Liver (tissue), 3 donors: ENCODE results near the gene TLE5.

Source experiments
- ATF3 ChIP-seq: IDR thresholded peaks from 2 replicates; pipeline ENCODE4 v1.6.1; 2016; ENCODE audit warnings: antibody characterized with exemption
- CTCF ChIP-seq: fragments of 150-350 bp; IDR thresholded peaks from 2 replicates; pipeline ENCODE4 v1.5.1; 2017; ENCODE audit warnings: improper control_type of control experiment, low read depth, low read length; ENCODE audit not compliant: missing input control
- EGR1 ChIP-seq, 2 donors: IDR thresholded peaks; 2 replicates each; pipeline ENCODE4 v1.6.1; 2016 to 2018; ENCODE audit warnings: antibody characterized with exemption in 2 of 2, low read depth in 2 of 2
- FOXA1 ChIP-seq: IDR thresholded peaks from 2 replicates; pipeline ENCODE4 v1.6.1; 2016; ENCODE audit warnings: antibody characterized with exemption
- FOXA2 ChIP-seq: IDR thresholded peaks from 2 replicates; pipeline ENCODE4 v1.6.1; 2016; ENCODE audit warnings: antibody characterized with exemption
- GABPA ChIP-seq, 2 donors: IDR thresholded peaks in 1 of 2; conservative IDR thresholded peaks in 1 of 2; 2 replicates each; pipeline ENCODE4 v1.6.1; 2016; ENCODE audit warnings: antibody characterized with exemption in 2 of 2, mild to moderate bottlenecking in 1 of 2, moderate library complexity in 1 of 2
- JUND ChIP-seq, 2 donors: IDR thresholded peaks; 2 replicates each; pipeline ENCODE4 v1.6.1; 2016; ENCODE audit warnings: antibody characterized with exemption in 2 of 2
- MAX ChIP-seq: IDR thresholded peaks from 2 replicates; pipeline ENCODE4 v1.6.1; 2016; ENCODE audit warnings: antibody characterized with exemption
- RAD21 ChIP-seq, 2 donors: IDR thresholded peaks; 2 replicates each; pipeline ENCODE4 v1.6.1; 2016; ENCODE audit warnings: antibody characterized with exemption in 2 of 2, mild to moderate bottlenecking in 2 of 2
- REST ChIP-seq: IDR thresholded peaks from 2 replicates; pipeline ENCODE4 v1.6.1; 2016; ENCODE audit warnings: antibody characterized with exemption, mild to moderate bottlenecking
- RXRA ChIP-seq, 2 donors: IDR thresholded peaks; 2 replicates each; pipeline ENCODE4 v1.6.1; 2017 to 2018; ENCODE audit warnings: antibody characterized with exemption in 2 of 2, mild to moderate bottlenecking in 1 of 2
- TAF1 ChIP-seq: conservative IDR thresholded peaks from 2 replicates; pipeline ENCODE4 v1.6.1; 2016; ENCODE audit warnings: antibody characterized with exemption, mild to moderate bottlenecking
- YY1 ChIP-seq: IDR thresholded peaks from 2 replicates; pipeline ENCODE4 v1.6.1; 2016; ENCODE audit warnings: antibody characterized with exemption, mild to moderate bottlenecking
- ZBTB33 ChIP-seq: IDR thresholded peaks from 2 replicates; pipeline ENCODE4 v1.6.1; 2016; ENCODE audit warnings: antibody characterized with exemption
- donor health status: healthy.
- donor health status: healthy.

- TF ChIP-seq CTCF (no peak), RAD21 (IDR thresholded peaks at IDR 0.05) (no peak), ZBTB33 (no peak), JUND (IDR thresholded peaks at IDR 0.05) (no peak), FOXA1 (no peak), YY1 (no peak), MAX (no peak), ATF3 (no peak), REST (no peak), GABPA (IDR thresholded peaks at IDR 0.05 in 1 of 2, conservative IDR thresholded peaks at IDR 0.05 in 1 of 2) (no peak), TAF1 (no peak), EGR1 (IDR thresholded peaks at IDR 0.05; ENCODE audit: low read depth in 2 of 2) (no peak), RXRA (IDR thresholded peaks at IDR 0.05) (no peak), FOXA2 (no peak)
These were observed 51.4 kb downstream of the TLE5 start for GRCh38 chr19:3010871-3011270.
